HFFc6 (cell line): ENCODE measurements around the gene CREBBP. TPM values are rescaled to one million over a fixed set of nuclear protein-coding genes. Genes with fewer than 3 reads are reported as not detected.

Source experiments
- DNase-seq: peaks from one replicate; pipeline ENCODE4 v3.0.0-alpha.2; 2018
- H3K27ac Mint-ChIP-seq: 2 replicates; pipeline ENCODE4 v1.8.0; 2020; ENCODE audit warnings: mild to moderate bottlenecking, mixed read lengths
- H3K27me3 Mint-ChIP-seq: 2 replicates; pipeline ENCODE4 v1.8.0; 2021; ENCODE audit warnings: mild to moderate bottlenecking, moderate library complexity, mixed read lengths; ENCODE audit not compliant: insufficient read depth
- H3K36me3 Mint-ChIP-seq: 2 replicates; pipeline ENCODE4 v1.8.0; 2021; ENCODE audit warnings: low read depth, mixed read lengths
- H3K4me1 Mint-ChIP-seq: 2 replicates; pipeline ENCODE4 v1.8.0; 2020; ENCODE audit warnings: low read depth, mixed read lengths
- H3K4me3 Mint-ChIP-seq: 2 replicates; pipeline ENCODE4 v1.8.0; 2020; ENCODE audit warnings: mild to moderate bottlenecking, moderate library complexity, mixed read lengths
- H3K9me3 Mint-ChIP-seq: 2 replicates; pipeline ENCODE4 v1.8.0; 2020; ENCODE audit warnings: mild to moderate bottlenecking, mixed read lengths
- total RNA-seq, 6 experiments: library from RNA; stranded (reverse); fragmentation: NEBNext Ultra II Directional; extraction: Animal tissue kit (Norgen Biotek cat#: 25700); gene quantifications; 2 replicates in 1 of 6; 3 replicates in 5 of 6; pipeline ENCODE4 v1.2.3, GENCODE V29; 2021
- TF ChIP-seq, protein P1 (sequence below): fragments of 200-600 bp; sonication (generic); IDR thresholded peaks from 2 replicates; pipeline ENCODE4 v1.5.0; 2021; ENCODE audit warnings: antibody characterized with exemption, mild to moderate bottlenecking

The CREBBP gene
- total RNA-seq, 6 experiments from 2014 or later, result 40.2 to 51.4 (median 43.4) TPM

DNA sequence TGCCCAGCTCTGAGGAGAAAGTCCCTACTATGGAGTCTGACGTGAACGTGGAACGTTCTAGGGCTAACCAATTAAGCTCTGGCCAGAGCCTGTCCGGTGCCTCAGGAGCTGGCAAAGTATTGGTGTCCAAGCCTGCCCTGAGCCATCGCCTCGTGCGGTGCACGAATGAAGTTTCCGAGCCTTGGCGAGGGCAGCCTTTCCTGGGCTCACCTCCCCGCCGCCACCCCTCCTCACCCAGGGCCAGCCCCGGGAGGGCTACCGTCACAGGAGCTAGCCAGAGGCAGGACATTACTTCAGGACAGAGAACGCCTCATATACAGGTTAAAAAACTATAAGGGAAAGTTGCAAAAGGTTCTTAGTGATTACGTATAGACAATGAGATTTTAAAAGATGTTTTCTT, 139.6 kb downstream of the CREBBP start:
- no peak overlapping the region for H3K4me3 Mint-ChIP-seq
- peaks cover 54% of the 10 kb centered on the region for H3K36me3 Mint-ChIP-seq
- peaks cover 3% of the 10 kb centered on the region for H3K27me3 Mint-ChIP-seq
- no peak overlapping the region for H3K27ac Mint-ChIP-seq
- DNase-seq, result no peak
- TF ChIP-seq, protein P1, sequence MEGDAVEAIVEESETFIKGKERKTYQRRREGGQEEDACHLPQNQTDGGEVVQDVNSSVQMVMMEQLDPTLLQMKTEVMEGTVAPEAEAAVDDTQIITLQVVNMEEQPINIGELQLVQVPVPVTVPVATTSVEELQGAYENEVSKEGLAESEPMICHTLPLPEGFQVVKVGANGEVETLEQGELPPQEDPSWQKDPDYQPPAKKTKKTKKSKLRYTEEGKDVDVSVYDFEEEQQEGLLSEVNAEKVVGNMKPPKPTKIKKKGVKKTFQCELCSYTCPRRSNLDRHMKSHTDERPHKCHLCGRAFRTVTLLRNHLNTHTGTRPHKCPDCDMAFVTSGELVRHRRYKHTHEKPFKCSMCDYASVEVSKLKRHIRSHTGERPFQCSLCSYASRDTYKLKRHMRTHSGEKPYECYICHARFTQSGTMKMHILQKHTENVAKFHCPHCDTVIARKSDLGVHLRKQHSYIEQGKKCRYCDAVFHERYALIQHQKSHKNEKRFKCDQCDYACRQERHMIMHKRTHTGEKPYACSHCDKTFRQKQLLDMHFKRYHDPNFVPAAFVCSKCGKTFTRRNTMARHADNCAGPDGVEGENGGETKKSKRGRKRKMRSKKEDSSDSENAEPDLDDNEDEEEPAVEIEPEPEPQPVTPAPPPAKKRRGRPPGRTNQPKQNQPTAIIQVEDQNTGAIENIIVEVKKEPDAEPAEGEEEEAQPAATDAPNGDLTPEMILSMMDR, result no peak
- peaks cover 8% of the 10 kb centered on the region; the same call in 1 of the 2 replicates for H3K4me1 Mint-ChIP-seq
- no peaks in the 10 kb centered on the region for H3K9me3 Mint-ChIP-seq

DNA sequence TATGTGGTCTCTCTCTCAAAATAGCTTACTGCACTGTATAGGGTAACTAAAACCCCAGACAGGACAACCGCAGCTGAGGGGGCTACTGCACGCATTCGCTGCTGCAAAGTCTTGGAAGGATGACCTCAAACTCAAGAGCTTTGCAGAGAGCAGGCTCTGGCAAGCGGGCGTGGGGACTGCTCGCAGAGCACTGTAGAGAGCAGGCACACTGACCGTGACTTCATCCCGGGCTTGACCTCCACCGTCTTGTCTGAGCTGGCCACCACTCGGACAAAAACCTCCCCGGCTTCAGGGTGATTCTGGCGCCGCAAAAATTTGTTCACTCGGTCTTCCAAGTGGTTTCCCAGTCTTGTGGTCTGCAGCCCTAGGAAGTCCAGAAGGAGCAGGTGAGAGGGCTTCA, 140.3 kb downstream of the CREBBP start:
- H3K4me1 Mint-ChIP-seq, result peaks cover under 1% of the 10 kb centered on the region; the same call in 1 of the 2 replicates
- no peak overlapping the region for H3K27ac Mint-ChIP-seq
- no peaks in the 10 kb centered on the region for H3K9me3 Mint-ChIP-seq
- peaks cover 6% of the 10 kb centered on the region for H3K27me3 Mint-ChIP-seq
- no peak overlapping the region for H3K4me3 Mint-ChIP-seq
- TF ChIP-seq, protein P1, result no peak
- no peak for DNase-seq
- peaks cover 52% of the 10 kb centered on the region for H3K36me3 Mint-ChIP-seq

GRCh38 chr16:3739636-3740035, 140.9 kb downstream of the CREBBP start:
- no peak overlapping the region; the same call in 1 of the 2 replicates for H3K27ac Mint-ChIP-seq
- peaks cover 6% of the 10 kb centered on the region for H3K27me3 Mint-ChIP-seq
- TF ChIP-seq, protein P1, result no peak
- H3K36me3 Mint-ChIP-seq, result peaks cover 52% of the 10 kb centered on the region
- no peak overlapping the region for H3K4me3 Mint-ChIP-seq
- DNase-seq, result no peak
- no peaks in the 10 kb centered on the region for H3K9me3 Mint-ChIP-seq
- no peaks in the 10 kb centered on the region for H3K4me1 Mint-ChIP-seq

- H3K4me1 Mint-ChIP-seq, result no peaks in the 10 kb centered on the region
- H3K4me3 Mint-ChIP-seq, result no peak overlapping the region
- H3K27me3 Mint-ChIP-seq, result peaks cover 7% of the 10 kb centered on the region
- H3K36me3 Mint-ChIP-seq, result peaks cover 51% of the 10 kb centered on the region
- TF ChIP-seq, protein P1, result no peak
- DNase-seq, result no peak
- H3K27ac Mint-ChIP-seq, result no peak overlapping the region
- no peaks in the 10 kb centered on the region for H3K9me3 Mint-ChIP-seq
Measured at GRCh38 chr16:3738541-3738940, 142.0 kb downstream of the CREBBP start.

DNA sequence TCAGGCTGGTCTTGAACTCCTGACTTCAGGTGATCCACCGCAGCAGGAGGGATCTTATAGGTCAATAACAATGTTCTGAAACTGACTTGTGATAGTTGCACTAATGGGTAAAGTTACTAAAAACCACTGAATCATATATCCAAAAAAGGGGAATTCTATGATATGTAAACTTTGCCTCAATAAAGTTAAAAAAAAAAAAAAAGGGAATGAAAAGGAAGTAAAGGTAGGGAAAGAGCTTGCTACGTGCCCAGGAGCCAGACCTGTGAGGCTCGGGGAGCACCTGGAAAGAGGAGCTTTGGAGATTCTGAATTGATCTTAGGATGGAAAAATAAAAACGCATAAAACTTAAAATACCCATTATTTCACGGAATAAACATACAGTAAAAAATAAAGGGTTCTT, 142.4 kb downstream of the CREBBP start:
- no peak overlapping the region for H3K4me3 Mint-ChIP-seq
- no peak overlapping the region for H3K27ac Mint-ChIP-seq
- no peak for DNase-seq
- peaks cover 7% of the 10 kb centered on the region for H3K27me3 Mint-ChIP-seq
- H3K9me3 Mint-ChIP-seq, result no peaks in the 10 kb centered on the region
- H3K4me1 Mint-ChIP-seq, result no peaks in the 10 kb centered on the region
- TF ChIP-seq, protein P1, result no peak
- H3K36me3 Mint-ChIP-seq, result peaks cover 52% of the 10 kb centered on the region

- H3K4me3 Mint-ChIP-seq, result no peak overlapping the region
- H3K4me1 Mint-ChIP-seq, result no peaks in the 10 kb centered on the region
Measured at GRCh38 chr16:3737181-3737580, 143.3 kb downstream of the CREBBP start.

More at GRCh38 chr16:3737181-3737580, 143.3 kb downstream of the CREBBP start:
- TF ChIP-seq, protein P1, result no peak
- H3K9me3 Mint-ChIP-seq, result no peaks in the 10 kb centered on the region
- H3K27ac Mint-ChIP-seq, result no peak overlapping the region; the same call in 1 of the 2 replicates
- DNase-seq, result no peak
- H3K27me3 Mint-ChIP-seq, result peaks cover 9% of the 10 kb centered on the region
- peaks cover 53% of the 10 kb centered on the region for H3K36me3 Mint-ChIP-seq
